GM10847 (cell line): ENCODE data around the gene ADGRD1.

Source experiments
- POLR2A ChIP-seq: IDR thresholded peaks from 2 replicates; pipeline ENCODE4 v1.6.1; 2011; ENCODE audit not compliant: insufficient read length; ENCODE audit errors: extremely low read depth

The ADGRD1 gene

DNA sequence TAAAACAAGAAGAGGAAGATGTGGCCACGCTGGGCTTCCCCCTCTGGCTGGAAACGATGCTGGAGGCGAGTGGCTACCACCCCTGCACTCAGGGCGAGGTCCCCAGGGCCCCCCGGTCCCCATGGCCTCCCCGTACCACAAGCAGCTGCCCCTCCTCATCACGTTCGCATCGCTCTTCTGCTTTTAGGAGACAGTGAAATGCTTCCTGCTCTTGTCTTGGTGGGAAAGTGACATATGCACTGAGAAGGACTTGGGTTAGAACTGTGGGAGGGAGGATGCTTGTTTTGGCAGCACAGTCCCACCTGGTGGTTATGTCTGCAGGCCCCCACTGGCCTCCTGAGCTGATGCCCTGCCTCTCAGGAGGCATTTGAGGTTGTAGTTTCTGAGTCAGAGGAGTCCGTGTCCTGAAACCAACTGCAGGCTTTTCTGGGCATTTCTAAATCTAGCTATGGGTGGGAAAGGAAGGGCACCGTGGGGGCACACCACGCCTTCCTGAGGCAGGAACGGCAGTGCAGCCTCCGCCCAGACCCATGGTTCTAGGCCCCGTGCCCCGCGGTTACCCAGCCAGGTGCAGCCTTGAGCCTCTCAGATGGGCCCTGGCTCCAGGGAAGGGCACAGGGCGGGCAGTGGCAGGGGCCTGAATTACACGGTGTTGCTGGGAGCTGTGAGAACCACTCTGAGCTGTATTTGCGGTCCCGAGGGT is 139.3 kb downstream of the ADGRD1 start:
- TF ChIP-seq POLR2A = no peak

- no peak for TF ChIP-seq POLR2A
These were observed 139.9 kb downstream of the ADGRD1 start for GRCh38 chr12:131093604-131093955.

GRCh38 chr12:131093971-131094830 is 140.5 kb downstream of the ADGRD1 start:
- TF ChIP-seq POLR2A = no peak

DNA sequence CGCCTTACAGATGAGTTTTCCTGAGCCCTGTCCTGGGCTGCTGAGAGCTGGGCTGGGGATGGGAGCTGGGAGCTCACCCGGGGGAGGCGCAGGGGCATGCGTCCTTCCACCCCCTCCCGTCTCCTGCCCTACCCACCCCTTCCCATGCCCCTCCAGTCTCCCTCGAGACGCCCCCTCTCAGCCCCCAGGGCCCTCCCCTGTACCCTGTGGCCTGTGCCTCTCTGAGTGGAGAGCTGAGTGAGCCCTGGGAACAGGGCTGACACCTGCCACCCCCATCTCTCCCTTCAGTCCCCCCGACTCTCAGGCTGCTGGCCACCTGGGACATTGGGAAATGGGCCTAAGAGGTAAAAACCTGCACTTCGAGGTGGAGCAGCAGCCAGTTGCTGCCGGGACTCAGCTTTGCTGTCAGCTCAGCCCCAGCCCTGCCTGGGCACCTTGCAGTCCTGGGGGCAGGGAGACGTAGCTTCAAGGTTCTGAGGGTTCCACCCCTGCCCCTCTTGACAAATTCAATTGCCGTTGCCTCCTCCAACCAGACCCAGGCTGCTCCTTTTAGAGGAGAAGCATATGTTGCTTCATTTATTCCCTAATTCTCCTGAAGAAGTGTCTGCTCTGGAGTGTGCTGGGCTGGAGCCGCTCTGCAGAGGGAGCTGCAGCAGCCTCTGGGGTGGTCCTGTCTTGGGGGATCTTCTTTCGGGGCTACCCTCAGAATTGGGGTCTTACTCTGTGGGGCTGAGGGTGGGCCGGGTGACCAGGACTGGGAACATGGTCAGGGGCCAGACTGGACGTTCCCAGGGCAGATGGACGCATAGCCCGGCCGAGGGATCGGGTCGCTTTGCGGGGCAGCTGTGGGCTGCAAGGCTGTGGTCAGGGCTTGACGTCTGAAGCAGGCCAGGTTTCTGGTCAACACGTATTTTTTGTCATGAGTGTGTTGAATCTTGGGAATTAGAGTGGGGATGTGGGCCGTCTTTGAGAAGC is 141.4 kb downstream of the ADGRD1 start:
- no peak for TF ChIP-seq POLR2A

DNA sequence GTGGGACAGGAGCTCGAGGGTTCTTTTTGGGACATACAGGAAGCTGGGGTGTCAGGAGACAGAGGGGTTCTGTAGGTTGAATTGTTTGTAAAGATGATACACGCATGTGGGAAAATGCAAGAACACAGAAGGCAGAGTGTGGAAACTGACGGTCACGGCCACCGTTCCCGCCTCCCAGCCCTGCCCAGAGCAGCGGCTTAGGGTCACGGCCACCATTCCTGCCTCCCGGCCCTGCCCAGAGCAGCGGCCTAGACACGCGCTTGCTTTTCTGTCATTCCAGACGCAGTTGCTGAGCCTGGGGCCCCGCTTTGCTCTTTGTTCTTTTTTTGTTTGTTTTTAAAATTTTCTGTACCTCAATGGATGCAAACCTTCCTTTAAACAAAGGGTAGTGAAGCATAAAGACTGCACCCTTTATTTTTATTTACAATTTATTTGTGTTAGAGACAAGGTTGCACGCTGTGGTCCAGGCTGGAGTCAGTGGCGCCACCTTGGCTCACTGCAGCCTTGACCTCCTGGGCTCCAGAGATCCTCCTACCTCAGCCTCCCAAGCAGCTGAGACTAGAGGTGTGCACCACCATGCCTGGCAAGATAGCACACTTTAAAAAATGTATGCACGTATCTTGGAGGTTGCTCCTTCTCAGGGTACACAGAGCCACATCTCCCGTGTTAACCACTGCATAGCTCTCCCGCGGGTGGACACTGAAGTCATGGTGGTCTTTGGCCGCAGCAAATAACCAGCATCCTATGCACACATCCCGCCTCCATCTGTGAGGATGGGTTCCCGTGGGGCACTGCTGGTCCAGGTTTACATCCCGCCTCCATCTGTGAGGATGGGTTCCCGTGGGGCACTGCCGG is 142.3 kb downstream of the ADGRD1 start:
- TF ChIP-seq POLR2A = no peak

GRCh38 chr12:131096681-131097181 is 143.0 kb downstream of the ADGRD1 start:
- TF ChIP-seq POLR2A = no peak

- no peak for TF ChIP-seq POLR2A
These were observed 143.8 kb downstream of the ADGRD1 start for GRCh38 chr12:131097202-131098177.

GRCh38 chr12:131098178-131098981 is 144.7 kb downstream of the ADGRD1 start:
- no peak for TF ChIP-seq POLR2A

GRCh38 chr12:131100031-131100674 is 146.4 kb downstream of the ADGRD1 start:
- no peak for TF ChIP-seq POLR2A

GRCh38 chr12:131101006-131101405 is 147.3 kb downstream of the ADGRD1 start:
- TF ChIP-seq POLR2A = no peak

DNA sequence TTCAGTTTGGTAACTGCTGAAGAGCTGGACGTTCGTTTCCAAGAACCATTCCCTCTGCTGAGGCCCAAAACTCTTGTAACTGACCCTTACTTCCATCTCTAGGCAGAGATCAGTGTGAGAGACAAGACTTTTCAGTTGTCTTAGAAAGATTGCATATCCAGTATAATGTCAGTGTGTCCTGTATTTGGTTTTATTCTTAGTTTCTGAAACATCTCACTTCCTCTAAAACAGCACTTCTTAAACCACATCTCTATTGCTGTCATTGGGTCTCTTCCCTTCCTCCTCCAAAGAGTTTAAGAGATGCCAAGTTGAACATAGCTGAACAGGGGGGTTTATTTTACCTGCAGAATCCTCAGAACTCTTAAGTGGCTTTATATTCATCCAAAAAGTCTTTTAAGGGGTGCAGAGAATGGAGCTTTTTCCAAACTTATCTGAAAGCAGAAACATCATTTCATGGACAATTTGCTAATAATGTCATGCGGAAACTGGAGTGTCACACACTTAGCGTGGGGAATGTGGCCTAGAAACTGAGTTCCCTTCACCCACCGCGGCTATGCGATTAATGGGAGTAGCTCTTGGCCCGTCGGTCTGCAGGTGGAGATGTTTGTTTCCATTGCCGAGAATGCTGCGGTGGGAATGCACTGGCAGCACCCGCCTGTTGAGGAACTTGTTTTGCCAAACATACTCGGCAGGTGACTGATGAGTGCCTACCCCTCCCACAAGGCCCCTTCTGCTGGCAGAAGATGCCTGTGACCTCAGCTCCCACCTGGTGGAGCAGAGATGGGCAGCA is 148.2 kb downstream of the ADGRD1 start:
- no peak for TF ChIP-seq POLR2A
